C1 segment of cervical spinal cord (tissue), 14 donors: Measurements from ENCODE around the gene GUCY1A2.
"Not testable (repeated sequence)": the region's sequence is repeated elsewhere in the genome, so short reads cannot be mapped to it uniquely, and the experiment has no call there.

Experiments
- DNase-seq, 14 donors: peaks; one replicate each; lab custom pipeline; 2025; lab: John Stamatoyannopoulos, UW

GUCY1A2 gene

GRCh38 chr11:106943089-106943488 is 75.2 kb downstream of the GUCY1A2 start:
- no peak for DNase-seq

- DNase-seq = no peak
These were observed 79.1 kb downstream of the GUCY1A2 start for GRCh38 chr11:106939157-106939556.

GRCh38 chr11:106937111-106937510 is 81.2 kb downstream of the GUCY1A2 start:
- no peak for DNase-seq

GRCh38 chr11:106925245-106925644 is 93.0 kb downstream of the GUCY1A2 start:
- no peak for DNase-seq

DNA sequence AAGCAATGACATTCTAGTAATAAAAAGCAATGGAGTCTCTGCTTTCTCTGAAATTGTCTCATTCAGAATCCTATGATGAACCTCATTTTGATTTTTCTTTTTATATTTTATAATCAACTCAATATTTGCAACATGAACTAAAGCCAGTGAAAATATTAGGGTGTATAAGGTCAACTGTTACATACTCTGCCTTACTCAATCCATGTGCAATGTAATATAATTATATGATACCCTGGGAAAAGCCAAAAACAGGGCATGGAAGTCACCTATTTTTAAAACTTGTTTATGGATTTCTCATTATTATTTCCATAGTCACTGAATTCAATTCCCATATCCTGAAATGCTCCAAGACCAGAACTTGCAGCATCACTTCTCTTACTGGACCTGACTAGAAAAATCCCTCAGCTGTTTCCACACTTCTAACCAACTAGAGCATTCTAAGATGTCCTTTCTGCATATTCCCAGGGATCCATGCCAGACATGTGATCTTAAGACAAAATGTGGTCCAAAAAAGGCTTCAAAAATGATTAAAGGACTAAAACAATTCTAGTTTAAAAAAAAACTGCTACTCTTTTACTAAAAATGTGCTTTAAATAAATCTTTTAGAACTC is 97.3 kb downstream of the GUCY1A2 start:
- DNase-seq = no peak

GRCh38 chr11:106917973-106918372 is 100.3 kb downstream of the GUCY1A2 start:
- DNase-seq = no peak

- no peak for DNase-seq
These were observed 103.9 kb downstream of the GUCY1A2 start for GRCh38 chr11:106914409-106914808.

GRCh38 chr11:106913141-106913540 is 105.1 kb downstream of the GUCY1A2 start:
- no peak for DNase-seq

- no peak for DNase-seq
These were observed 113.5 kb downstream of the GUCY1A2 start for GRCh38 chr11:106904826-106905225.

DNA sequence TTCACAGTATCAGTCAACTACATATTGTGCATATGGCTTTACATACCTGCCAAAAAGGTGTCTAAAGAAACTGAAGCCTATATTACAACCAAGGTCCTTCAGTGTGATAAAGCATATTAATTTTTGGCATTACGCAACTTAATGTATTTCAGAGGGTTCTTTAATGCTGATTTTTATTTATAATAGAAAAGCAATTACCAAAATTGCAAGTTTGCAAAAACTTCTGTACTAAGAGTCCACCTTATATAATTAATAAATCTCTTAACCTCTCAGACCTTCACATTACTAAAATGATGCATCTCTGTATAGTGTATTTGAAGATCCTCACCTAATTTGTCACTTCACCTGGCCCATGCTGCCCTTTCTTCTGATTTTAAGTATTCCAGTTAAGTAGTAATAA is 128.6 kb downstream of the GUCY1A2 start:
- no peak for DNase-seq

DNA sequence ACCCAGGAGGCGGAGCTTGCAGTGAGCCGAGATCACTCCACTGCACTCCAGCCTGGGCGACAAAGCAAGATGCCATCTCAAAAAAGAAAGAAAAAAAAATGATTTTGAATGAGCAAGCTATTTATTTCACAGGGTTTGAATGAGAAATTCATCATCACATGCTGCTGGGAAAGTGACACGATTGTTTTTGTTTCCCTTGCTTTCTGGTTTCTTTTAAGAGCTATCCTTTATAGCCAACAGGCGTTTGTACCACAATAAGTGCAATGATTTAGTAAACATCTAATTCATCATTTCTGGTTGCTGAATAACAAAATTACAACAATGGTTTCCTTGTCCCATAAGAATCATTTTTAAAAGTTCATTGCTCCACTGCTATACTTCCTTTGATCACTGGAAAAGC is 129.9 kb downstream of the GUCY1A2 start:
- DNase-seq = no peak

DNA sequence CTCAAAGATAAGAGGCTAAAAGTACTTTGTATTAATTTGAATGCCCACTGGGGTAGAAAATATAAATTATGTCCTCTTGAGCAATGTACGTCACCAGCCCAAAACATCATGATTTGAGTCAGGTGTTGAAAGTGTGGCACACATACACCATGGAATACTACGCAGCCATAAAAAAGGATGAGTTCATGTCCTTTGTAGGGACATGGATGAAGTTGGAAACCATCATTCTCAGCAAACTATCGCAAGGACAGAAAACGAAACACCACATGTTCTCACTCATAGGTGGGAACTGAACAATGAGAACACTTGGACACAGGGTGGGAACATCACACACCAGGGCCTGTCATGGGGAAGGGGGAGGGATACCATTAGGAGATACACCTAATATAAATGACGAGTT is 134.6 kb downstream of the GUCY1A2 start:
- DNase-seq = not testable (repeated sequence)

DNA sequence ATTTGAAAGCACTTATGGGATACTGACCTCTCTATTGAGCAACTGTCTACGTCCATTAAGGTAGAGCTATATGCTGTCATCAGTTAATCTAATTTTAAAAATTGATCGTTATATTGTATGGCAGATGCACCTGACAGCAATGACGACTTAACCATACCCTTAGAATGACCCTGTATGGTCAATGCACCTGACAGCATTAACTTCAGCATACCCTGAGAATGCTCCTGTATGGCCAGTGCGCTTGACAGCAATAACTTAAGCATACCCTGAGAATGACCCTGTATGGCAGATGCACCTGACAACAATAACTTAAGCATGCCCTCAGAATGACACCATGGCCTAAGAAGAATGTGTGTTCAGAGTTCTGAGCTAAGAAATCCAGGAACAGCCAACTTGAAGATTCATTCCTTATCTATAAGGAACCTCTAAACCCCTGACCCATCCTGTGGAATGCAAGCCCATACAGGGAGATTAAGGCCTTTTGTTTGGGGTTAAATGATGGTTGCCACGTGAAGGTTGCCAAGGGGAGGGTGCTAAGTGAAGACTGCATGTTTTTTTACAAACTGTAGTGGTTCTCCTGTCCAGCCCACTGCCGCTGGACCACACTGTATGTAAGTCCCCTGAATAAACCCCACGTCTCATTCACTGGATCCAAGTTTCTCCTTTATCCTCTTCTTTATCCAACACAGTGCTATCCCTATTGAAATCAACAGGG is 138.3 kb downstream of the GUCY1A2 start:
- DNase-seq = no peak

GRCh38 chr11:106879029-106879428 is 139.2 kb downstream of the GUCY1A2 start:
- no peak for DNase-seq

DNA sequence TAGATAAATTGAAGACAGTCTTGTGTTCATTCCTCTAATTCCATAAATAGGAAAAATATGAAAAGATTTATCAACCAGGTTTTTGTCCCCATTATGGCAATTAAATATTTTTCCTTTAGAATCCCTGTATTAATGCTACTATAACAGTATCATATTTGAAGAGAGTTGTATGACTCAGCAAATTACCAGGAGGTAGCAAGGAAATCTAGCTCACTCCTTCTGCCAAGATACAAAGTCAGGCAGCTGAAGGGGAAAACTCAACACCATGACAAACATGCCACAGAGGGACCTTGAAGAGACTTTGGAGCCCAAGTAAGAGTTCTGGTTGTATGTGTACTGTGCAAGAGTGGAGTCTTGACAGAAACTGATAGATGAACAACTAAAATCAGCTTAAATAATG is 143.3 kb downstream of the GUCY1A2 start:
- no peak for DNase-seq

DNA sequence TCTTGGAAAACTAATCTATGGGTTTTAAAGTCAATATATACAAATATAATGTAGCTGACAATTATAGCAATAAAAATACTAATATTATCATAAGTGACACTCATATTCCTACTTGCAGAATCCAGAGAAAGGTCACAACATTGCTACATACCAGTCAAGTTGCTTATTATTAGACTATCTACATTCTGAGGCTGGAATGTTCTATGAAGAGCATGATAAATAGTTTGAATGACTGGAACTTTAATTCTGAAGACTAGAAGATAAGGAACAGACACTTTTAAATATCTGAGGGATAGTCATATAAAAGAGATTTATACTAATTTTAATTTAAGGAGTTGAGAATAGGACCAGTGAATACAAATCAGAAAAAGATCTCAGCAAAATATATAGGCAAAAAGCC is 146.0 kb downstream of the GUCY1A2 start:
- DNase-seq = no peak

- no peak for DNase-seq
These were observed 160.1 kb downstream of the GUCY1A2 start for GRCh38 chr11:106858200-106858599.

GRCh38 chr11:106856566-106856965 is 161.7 kb downstream of the GUCY1A2 start:
- DNase-seq = no peak

- DNase-seq = no peak
These were observed 163.8 kb downstream of the GUCY1A2 start for GRCh38 chr11:106854429-106854828.

GRCh38 chr11:106853850-106854401 is 164.3 kb downstream of the GUCY1A2 start:
- DNase-seq = no peak

DNA sequence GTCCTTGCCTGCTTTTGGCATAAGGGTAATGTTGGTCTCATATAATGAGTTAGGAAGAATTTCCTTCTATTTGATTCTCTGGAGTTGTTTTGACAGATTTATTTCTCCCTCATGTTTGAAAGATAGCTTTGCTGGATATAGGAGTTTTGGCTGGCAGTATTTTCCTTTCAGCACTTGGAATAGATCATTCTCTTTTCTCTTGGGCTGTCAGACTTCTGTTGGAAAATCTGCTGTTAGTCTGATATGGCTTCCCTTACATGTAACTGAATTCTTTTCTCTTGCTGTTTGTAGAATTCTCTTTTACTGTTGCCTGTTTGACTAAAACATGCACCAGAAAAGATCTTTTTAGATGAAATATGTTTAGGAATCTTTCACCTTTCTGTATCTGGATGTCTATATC is 165.5 kb downstream of the GUCY1A2 start:
- DNase-seq = no peak

DNA sequence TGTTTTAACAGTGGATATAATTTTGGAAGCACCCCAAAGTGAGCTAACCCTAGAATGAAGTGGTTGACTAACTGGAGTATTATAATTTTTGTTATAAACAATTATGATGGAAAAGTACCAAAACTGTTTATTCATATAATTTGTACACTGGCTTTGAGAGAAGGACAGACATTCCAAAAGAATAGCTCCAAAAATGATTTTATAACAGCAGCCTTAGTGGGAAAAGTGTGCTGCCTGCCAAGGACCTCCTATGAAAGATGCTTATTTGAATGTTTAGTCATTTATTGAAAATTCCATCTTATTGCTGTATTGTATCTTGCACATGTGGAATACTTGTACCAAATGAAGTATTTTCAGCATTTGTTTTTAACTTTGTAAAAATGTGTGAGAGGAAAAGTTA is 169.8 kb downstream of the GUCY1A2 start:
- no peak for DNase-seq

- no peak for DNase-seq
These were observed 176.1 kb downstream of the GUCY1A2 start for GRCh38 chr11:106842134-106842533.
